ENCODE data around the gene TMA16.
A peak's percentile ranks its signal among the peaks of the same experiment; 100 is the strongest.

TMA16 gene

GRCh38 chr4:163563592-163563991 lies 69.1 kb downstream of the TMA16 start:
- WGBS (ENCODE audit: extremely low coverage, insufficient coverage, low lambda C conversion rate) = no CpG with 5 or more reads among the region's 6 CpGs
- no peak overlapping the region for H4K5ac ChIP-seq (ENCODE audit: low read length)
- no peak overlapping the region for H4K8ac ChIP-seq (ENCODE audit: low read depth, low read length)
- H3K18ac ChIP-seq (ENCODE audit: low read length) = no peak overlapping the region
- no peak overlapping the region for H2BK120ac ChIP-seq (ENCODE audit: low read depth, low read length)
- no peak overlapping the region for H3K4me3 ChIP-seq (ENCODE audit: low read length)
- H3K27ac ChIP-seq (ENCODE audit: low read depth, low read length) = no peak overlapping the region
- no peaks in the 10 kb centered on the region for H3K27me3 ChIP-seq (ENCODE audit: insufficient read depth, low read length, poor library complexity)
- H2BK5ac ChIP-seq (ENCODE audit: low read length) = no peak overlapping the region
- no peak overlapping the region for H3K4ac ChIP-seq (ENCODE audit: low read depth, low read length)
- peaks cover 3% of the 10 kb centered on the region for H3K4me1 ChIP-seq (ENCODE audit: control insufficient read depth, low read depth, low read length)
- no peak overlapping the region for H2AK5ac ChIP-seq (ENCODE audit: low read length)
- H3K79me1 ChIP-seq (ENCODE audit: low read length) = no peaks in the 10 kb centered on the region
- no peak overlapping the region for H3K9ac ChIP-seq (ENCODE audit: low read length)
- H2BK15ac ChIP-seq (replicated peaks; ENCODE audit: low read depth) = no peak overlapping the region
- no peak overlapping the region for H3K4me2 ChIP-seq (ENCODE audit: low read length)
- no peak overlapping the region for H3K23ac ChIP-seq (ENCODE audit: low read length)
- H3K36me3 ChIP-seq (ENCODE audit: control insufficient read depth, insufficient read depth, low read length) = no peaks in the 10 kb centered on the region
- H3K79me2 ChIP-seq (ENCODE audit: control insufficient read depth, insufficient read depth, low read length) = no peaks in the 10 kb centered on the region
- H3K56ac ChIP-seq (ENCODE audit: low read length) = no peak overlapping the region
- no peak for DNase-seq

- Histone ChIP-seq H3K23ac (ENCODE audit: low read length) (no peak overlapping the region), H3K18ac (ENCODE audit: low read length) (no peak overlapping the region), H3K4me3 (ENCODE audit: low read length) (no peak overlapping the region), H3K27ac (ENCODE audit: low read depth, low read length) (no peak overlapping the region), H2BK15ac (replicated peaks; ENCODE audit: low read depth) (no peak overlapping the region), H3K9ac (ENCODE audit: low read length) (no peak overlapping the region), H3K36me3 (ENCODE audit: control insufficient read depth, insufficient read depth, low read length) (no peaks in the 10 kb centered on the region), H2BK120ac (ENCODE audit: low read depth, low read length) (no peak overlapping the region), H3K79me1 (ENCODE audit: low read length) (no peaks in the 10 kb centered on the region), H3K4ac (ENCODE audit: low read depth, low read length) (no peak overlapping the region), H2BK5ac (ENCODE audit: low read length) (no peak overlapping the region), H3K4me2 (ENCODE audit: low read length) (no peak overlapping the region), H3K4me1 (ENCODE audit: control insufficient read depth, low read depth, low read length) (peaks cover 3% of the 10 kb centered on the region), H3K27me3 (ENCODE audit: insufficient read depth, low read length, poor library complexity) (no peaks in the 10 kb centered on the region), H4K5ac (ENCODE audit: low read length) (no peak overlapping the region), H2AK5ac (ENCODE audit: low read length) (no peak overlapping the region), H3K56ac (ENCODE audit: low read length) (no peak overlapping the region), H3K79me2 (ENCODE audit: control insufficient read depth, insufficient read depth, low read length) (no peaks in the 10 kb centered on the region), H4K8ac (ENCODE audit: low read depth, low read length) (no peak overlapping the region)
- no CpG with 5 or more reads among the region's 2 CpGs for WGBS (ENCODE audit: extremely low coverage, insufficient coverage, low lambda C conversion rate)
- DNase-seq = no peak
Measured at GRCh38 chr4:163564221-163564720, 69.8 kb downstream of the TMA16 start.

GRCh38 chr4:163565226-163566135 lies 71.0 kb downstream of the TMA16 start:
- Histone ChIP-seq H3K4me2 (ENCODE audit: low read length) (no peak overlapping the region), H3K4ac (ENCODE audit: low read depth, low read length) (no peak overlapping the region), H3K18ac (ENCODE audit: low read length) (no peak overlapping the region), H3K79me1 (ENCODE audit: low read length) (no peaks in the 10 kb centered on the region), H4K8ac (ENCODE audit: low read depth, low read length) (no peak overlapping the region), H3K27ac (ENCODE audit: low read depth, low read length) (no peak overlapping the region), H2AK5ac (ENCODE audit: low read length) (no peak overlapping the region), H3K36me3 (ENCODE audit: control insufficient read depth, insufficient read depth, low read length) (no peaks in the 10 kb centered on the region), H3K4me3 (ENCODE audit: low read length) (no peak overlapping the region), H3K27me3 (ENCODE audit: insufficient read depth, low read length, poor library complexity) (no peaks in the 10 kb centered on the region), H2BK5ac (ENCODE audit: low read length) (no peak overlapping the region), H4K5ac (ENCODE audit: low read length) (no peak overlapping the region), H3K23ac (ENCODE audit: low read length) (no peak overlapping the region), H3K4me1 (ENCODE audit: control insufficient read depth, low read depth, low read length) (peaks cover 3% of the 10 kb centered on the region), H2BK120ac (ENCODE audit: low read depth, low read length) (no peak overlapping the region), H3K9ac (ENCODE audit: low read length) (no peak overlapping the region), H3K56ac (ENCODE audit: low read length) (no peak overlapping the region), H2BK15ac (replicated peaks; ENCODE audit: low read depth) (no peak overlapping the region), H3K79me2 (ENCODE audit: control insufficient read depth, insufficient read depth, low read length) (no peaks in the 10 kb centered on the region)
- DNase-seq = peak; percentile 62
- WGBS (ENCODE audit: extremely low coverage, insufficient coverage, low lambda C conversion rate) = no CpG with 5 or more reads among the region's 5 CpGs

GRCh38 chr4:163566257-163566796 lies 71.8 kb downstream of the TMA16 start:
- no peak overlapping the region for H2BK5ac ChIP-seq (ENCODE audit: low read length)
- no peak overlapping the region for H2BK15ac ChIP-seq (replicated peaks; ENCODE audit: low read depth)
- H2AK5ac ChIP-seq (ENCODE audit: low read length) = no peak overlapping the region
- no peak for DNase-seq
- H3K79me1 ChIP-seq (ENCODE audit: low read length) = no peaks in the 10 kb centered on the region
- H3K27me3 ChIP-seq (ENCODE audit: insufficient read depth, low read length, poor library complexity) = no peaks in the 10 kb centered on the region
- H3K36me3 ChIP-seq (ENCODE audit: control insufficient read depth, insufficient read depth, low read length) = no peaks in the 10 kb centered on the region
- peaks cover 3% of the 10 kb centered on the region for H3K4me1 ChIP-seq (ENCODE audit: control insufficient read depth, low read depth, low read length)
- peak overlapping the region; percentile 22 for H3K56ac ChIP-seq (ENCODE audit: low read length)
- no peaks in the 10 kb centered on the region for H3K79me2 ChIP-seq (ENCODE audit: control insufficient read depth, insufficient read depth, low read length)
- no CpG with 5 or more reads among the region's 4 CpGs for WGBS (ENCODE audit: extremely low coverage, insufficient coverage, low lambda C conversion rate)
- H3K23ac ChIP-seq (ENCODE audit: low read length) = no peak overlapping the region
- H4K8ac ChIP-seq (ENCODE audit: low read depth, low read length) = no peak overlapping the region
- no peak overlapping the region for H3K27ac ChIP-seq (ENCODE audit: low read depth, low read length)
- no peak overlapping the region for H3K9ac ChIP-seq (ENCODE audit: low read length)
- no peak overlapping the region for H2BK120ac ChIP-seq (ENCODE audit: low read depth, low read length)
- no peak overlapping the region for H3K4me3 ChIP-seq (ENCODE audit: low read length)
- no peak overlapping the region for H4K5ac ChIP-seq (ENCODE audit: low read length)
- no peak overlapping the region for H3K4ac ChIP-seq (ENCODE audit: low read depth, low read length)
- H3K18ac ChIP-seq (ENCODE audit: low read length) = no peak overlapping the region
- H3K4me2 ChIP-seq (ENCODE audit: low read length) = no peak overlapping the region

- Histone ChIP-seq H4K8ac (ENCODE audit: low read depth, low read length) (no peak overlapping the region), H3K79me2 (ENCODE audit: control insufficient read depth, insufficient read depth, low read length) (no peaks in the 10 kb centered on the region), H3K4me1 (ENCODE audit: control insufficient read depth, low read depth, low read length) (peaks cover 3% of the 10 kb centered on the region), H3K4me3 (ENCODE audit: low read length) (no peak overlapping the region), H3K18ac (ENCODE audit: low read length) (no peak overlapping the region), H2BK15ac (replicated peaks; ENCODE audit: low read depth) (no peak overlapping the region), H2BK120ac (ENCODE audit: low read depth, low read length) (no peak overlapping the region), H3K4ac (ENCODE audit: low read depth, low read length) (no peak overlapping the region), H3K9ac (ENCODE audit: low read length) (no peak overlapping the region), H3K79me1 (ENCODE audit: low read length) (no peaks in the 10 kb centered on the region), H2BK5ac (ENCODE audit: low read length) (no peak overlapping the region), H4K5ac (ENCODE audit: low read length) (no peak overlapping the region), H3K27me3 (ENCODE audit: insufficient read depth, low read length, poor library complexity) (no peaks in the 10 kb centered on the region), H3K56ac (ENCODE audit: low read length) (no peak overlapping the region), H3K4me2 (ENCODE audit: low read length) (no peak overlapping the region), H3K27ac (ENCODE audit: low read depth, low read length) (no peak overlapping the region), H3K23ac (ENCODE audit: low read length) (no peak overlapping the region), H3K36me3 (ENCODE audit: control insufficient read depth, insufficient read depth, low read length) (no peaks in the 10 kb centered on the region), H2AK5ac (ENCODE audit: low read length) (no peak overlapping the region)
- whole genome bisulfite sequencing (ENCODE audit: extremely low coverage, insufficient coverage, low lambda C conversion rate) = no CpG with 5 or more reads among the region's 2 CpGs
- DNase-seq = no peak
Measured at GRCh38 chr4:163568843-163569242, 74.4 kb downstream of the TMA16 start.

All from mesendoderm (in vitro differentiated cells).